Left lung (tissue), 10 donors: ENCODE measurements around the gene GTF2IRD1. TPM values are rescaled to one million over a fixed set of nuclear protein-coding genes. Genes with fewer than 3 reads are reported as not detected.
"Not testable (repeated sequence)": the region's sequence is repeated elsewhere in the genome, so short reads cannot be mapped to it uniquely, and the experiment has no call there.

ENCODE experiments used
- ATAC-seq: fragments of 200-7000 bp; cut with Tn5 transposase; one replicate; pipeline ENCODE4 v1.9.1; 2020; ENCODE audit warnings: moderate library complexity
- DNase-seq, 4 donors: peaks; one replicate each; pipeline ENCODE4 v3.0.0-alpha.2; 2013 to 2020
- H3K27ac ChIP-seq, 2 donors: fragments of 200-600 bp; sonication (generic) in 1 of 2; one replicate each; pipeline versions ENCODE4 v1.5.0 to v1.8.0; 2020 to 2021
- H3K27me3 ChIP-seq, 2 donors: fragments of 200-600 bp; sonication (generic) in 1 of 2; one replicate each; pipeline versions ENCODE4 v1.5.0 to v1.8.0; 2020 to 2021
- H3K36me3 ChIP-seq, 2 donors: fragments of 200-600 bp; sonication (generic) in 1 of 2; one replicate each; pipeline versions ENCODE4 v1.5.0 to v1.8.0; 2020 to 2021
- H3K4me1 ChIP-seq, 2 donors: fragments of 200-600 bp; one replicate each; pipeline ENCODE4 v1.8.0; 2021
- H3K4me3 ChIP-seq, 2 donors: fragments of 200-600 bp; sonication (generic) in 1 of 2; one replicate each; pipeline versions ENCODE4 v1.5.0 to v1.8.0; 2020 to 2021; ENCODE audit warnings: mild to moderate bottlenecking in 1 of 2
- H3K9me3 ChIP-seq, 2 donors: fragments of 200-600 bp; sonication (generic) in 1 of 2; one replicate each; pipeline versions ENCODE4 v1.5.0 to v1.8.0; 2020 to 2021
- intact Hi-C, 2 donors: fragments of 100-400 bp; cut with DNase I; formaldehyde crosslinking; loops; one replicate each; pipeline versions ENCODE4 v1.11.2 to v1.14.2; 2022
- polyA plus RNA-seq, 6 donors: library from polyadenylated mRNA; unstranded; fragments of 120-200 nt; gene quantifications; one replicate each; pipeline ENCODE4 v1.2.1, GENCODE V29; 2013; ENCODE audit not compliant: insufficient read length in 6 of 6
- total RNA-seq, 2 donors: library from RNA; stranded (reverse); fragmentation: NEBNext Ultra II Directional; extraction: Animal tissue kit (Norgen Biotek cat#: 25700); gene quantifications; one replicate each; pipeline ENCODE4 v1.2.1, GENCODE V29; 2021
- TF ChIP-seq, protein P1 (sequence below), 2 donors: fragments of 200-600 bp; sonication (generic) in 1 of 2; IDR thresholded peaks; one replicate each; pipeline versions ENCODE4 v1.5.0 to v1.8.0; 2021; ENCODE audit warnings: antibody characterized with exemption in 2 of 2
- donor health status: DM: no; HTN: yes; CAD: no.
- donor health status: DM: no; HTN: no; CAD: no.

Gene GTF2IRD1
- total and polyA plus RNA-seq, 8 donors = 20.8 to 40.2 (median 33.9) TPM

DNA sequence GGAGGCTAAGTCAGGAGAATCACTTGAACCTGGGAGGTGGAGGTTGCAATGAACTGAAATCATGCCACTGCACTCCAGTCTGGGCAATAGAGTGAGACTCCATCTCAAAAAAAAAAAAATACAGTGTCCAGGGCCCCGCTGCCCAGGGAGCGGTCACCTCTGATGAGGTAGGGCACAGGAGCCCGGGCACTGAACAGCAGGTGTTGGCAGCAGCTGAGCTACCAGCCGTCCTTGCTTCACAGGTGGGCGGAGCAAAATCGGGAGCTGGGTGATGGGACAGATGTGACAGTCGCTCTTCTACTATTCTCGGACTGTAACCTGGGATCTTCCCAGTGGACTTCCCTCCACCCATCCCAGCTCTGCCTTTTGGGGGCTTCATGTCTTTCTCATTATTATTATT lies 49.4 kb downstream of the GTF2IRD1 start:
- TF ChIP-seq, protein P1, sequence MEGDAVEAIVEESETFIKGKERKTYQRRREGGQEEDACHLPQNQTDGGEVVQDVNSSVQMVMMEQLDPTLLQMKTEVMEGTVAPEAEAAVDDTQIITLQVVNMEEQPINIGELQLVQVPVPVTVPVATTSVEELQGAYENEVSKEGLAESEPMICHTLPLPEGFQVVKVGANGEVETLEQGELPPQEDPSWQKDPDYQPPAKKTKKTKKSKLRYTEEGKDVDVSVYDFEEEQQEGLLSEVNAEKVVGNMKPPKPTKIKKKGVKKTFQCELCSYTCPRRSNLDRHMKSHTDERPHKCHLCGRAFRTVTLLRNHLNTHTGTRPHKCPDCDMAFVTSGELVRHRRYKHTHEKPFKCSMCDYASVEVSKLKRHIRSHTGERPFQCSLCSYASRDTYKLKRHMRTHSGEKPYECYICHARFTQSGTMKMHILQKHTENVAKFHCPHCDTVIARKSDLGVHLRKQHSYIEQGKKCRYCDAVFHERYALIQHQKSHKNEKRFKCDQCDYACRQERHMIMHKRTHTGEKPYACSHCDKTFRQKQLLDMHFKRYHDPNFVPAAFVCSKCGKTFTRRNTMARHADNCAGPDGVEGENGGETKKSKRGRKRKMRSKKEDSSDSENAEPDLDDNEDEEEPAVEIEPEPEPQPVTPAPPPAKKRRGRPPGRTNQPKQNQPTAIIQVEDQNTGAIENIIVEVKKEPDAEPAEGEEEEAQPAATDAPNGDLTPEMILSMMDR (IDR thresholded peaks at IDR 0.05) = no peak
- intact Hi-C loops = no loop called here
- Histone ChIP-seq H3K4me3 (no peak overlapping the region), H3K27ac (no peak overlapping the region), H3K9me3 (no peaks in the 10 kb centered on the region), H3K27me3 (no peaks in the 10 kb centered on the region), H3K4me1 (no peaks in the 10 kb centered on the region), H3K36me3 (no peaks in the 10 kb centered on the region)
- ATAC-seq = no peak
- DNase-seq = no peak

- intact Hi-C loops = no loop called here
- ATAC-seq (no peak), DNase-seq (no peak)
- Histone ChIP-seq H3K27ac (no peak overlapping the region), H3K36me3 (no peaks in the 10 kb centered on the region), H3K27me3 (no peaks in the 10 kb centered on the region), H3K4me1 (no peaks in the 10 kb centered on the region), H3K9me3 (no peaks in the 10 kb centered on the region), H3K4me3 (no peak overlapping the region)
- TF ChIP-seq, protein P1 (IDR thresholded peaks at IDR 0.05) = no peak
Observed at GRCh38 chr7:74503943-74504342, 50.2 kb downstream of the GTF2IRD1 start.

DNA sequence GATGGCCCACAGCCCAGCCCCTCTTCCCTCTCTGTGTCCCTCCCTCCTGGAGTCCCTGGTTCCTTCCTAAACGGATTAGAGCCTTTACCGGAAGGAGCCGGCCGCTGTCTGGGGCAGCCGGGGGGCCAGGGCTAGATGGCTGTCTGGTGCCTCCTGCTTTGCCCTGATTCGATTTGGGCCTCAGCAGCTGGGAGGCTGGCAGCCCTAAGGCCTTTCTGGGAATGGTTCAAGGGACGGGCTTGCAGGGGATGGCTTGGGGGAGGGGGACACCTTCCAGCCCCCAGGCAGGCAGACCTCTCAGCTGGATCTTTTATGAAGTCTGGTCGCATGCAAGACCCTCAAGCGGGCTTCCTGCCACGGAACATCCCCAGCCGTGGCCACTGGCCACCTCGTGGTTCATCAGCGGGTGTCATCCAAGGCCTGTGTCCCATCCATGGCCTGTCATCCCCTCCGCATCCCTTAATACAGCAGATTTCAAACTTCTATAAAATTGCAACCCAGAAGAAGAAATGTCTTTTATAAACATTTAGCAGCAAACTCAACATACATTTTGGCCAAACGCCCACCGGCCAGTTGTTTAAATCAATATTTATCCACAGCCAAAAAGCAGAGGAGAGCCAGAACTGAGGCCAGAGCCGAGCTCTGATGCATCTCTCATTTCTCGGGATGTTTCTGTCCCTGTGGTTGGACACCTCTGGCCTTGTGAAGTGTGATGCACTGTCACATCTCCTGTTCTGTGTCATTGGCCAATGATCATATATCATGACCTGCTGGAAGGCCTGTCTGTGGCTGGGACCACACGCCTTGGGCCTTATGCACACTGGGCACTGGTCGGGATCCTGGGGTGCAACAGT lies 52.0 kb downstream of the GTF2IRD1 start:
- Histone ChIP-seq H3K27me3 (no peaks in the 10 kb centered on the region), H3K36me3 (no peaks in the 10 kb centered on the region), H3K4me1 (no peaks in the 10 kb centered on the region), H3K9me3 (no peaks in the 10 kb centered on the region), H3K27ac (no peak overlapping the region), H3K4me3 (no peak overlapping the region)
- DNase-seq (peak in 2 of 4 donors; percentile 76 to 82), ATAC-seq (no peak)
- intact Hi-C loops = no loop called here
- TF ChIP-seq, protein P1 (IDR thresholded peaks at IDR 0.05) = no peak

GRCh38 chr7:74506325-74506724 lies 52.6 kb downstream of the GTF2IRD1 start:
- TF ChIP-seq, protein P1 (IDR thresholded peaks at IDR 0.05) = no peak
- Histone ChIP-seq H3K27ac (no peak overlapping the region), H3K9me3 (no peaks in the 10 kb centered on the region), H3K4me1 (no peaks in the 10 kb centered on the region), H3K36me3 (peaks cover 0 to 4% of the 10 kb centered on the region in 2 donors), H3K4me3 (no peak overlapping the region), H3K27me3 (no peaks in the 10 kb centered on the region)
- intact Hi-C loops = no loop called here
- DNase-seq (no peak), ATAC-seq (no peak)

DNA sequence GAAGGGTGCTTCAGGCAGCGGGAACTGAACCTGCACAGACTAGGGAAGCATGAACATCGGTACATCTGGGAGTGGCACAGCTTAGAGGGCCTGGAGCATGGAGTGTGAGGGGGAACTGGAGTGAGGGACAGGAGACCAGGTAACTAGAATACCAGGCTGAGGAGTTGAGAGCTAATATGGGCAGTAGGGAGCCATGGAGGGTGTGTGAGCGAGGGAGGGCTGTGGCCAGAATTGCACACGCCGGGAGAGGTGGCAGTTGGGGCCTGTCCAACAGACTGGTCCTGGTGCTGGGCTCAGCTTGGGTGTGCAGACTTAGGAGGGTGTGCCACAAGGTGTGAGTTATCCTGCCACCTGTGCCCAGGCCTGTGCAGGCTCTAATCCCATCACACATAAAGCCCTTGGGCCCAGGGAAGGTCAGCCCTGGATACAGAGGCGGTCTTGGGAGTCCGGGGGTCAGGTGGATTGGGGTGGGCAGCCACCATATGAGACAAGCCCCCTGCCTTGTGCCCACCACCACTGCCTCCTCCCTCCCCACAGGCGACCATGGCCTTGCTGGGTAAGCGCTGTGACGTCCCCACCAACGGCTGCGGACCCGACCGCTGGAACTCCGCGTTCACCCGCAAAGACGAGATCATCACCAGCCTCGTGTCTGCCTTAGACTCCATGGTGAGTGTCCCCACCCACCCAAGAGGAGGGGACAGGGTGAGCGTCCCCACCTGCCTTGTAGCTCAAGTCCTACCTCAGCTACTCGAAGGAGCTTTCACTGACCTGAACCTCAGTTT lies 54.0 kb downstream of the GTF2IRD1 start:
- no peak overlapping the region for H3K4me3 ChIP-seq
- peaks cover 0 to 17% of the 10 kb centered on the region in 2 donors for H3K36me3 ChIP-seq
- no peaks in the 10 kb centered on the region for H3K4me1 ChIP-seq
- no peaks in the 10 kb centered on the region for H3K27me3 ChIP-seq
- intact Hi-C loops = no loop called here
- ATAC-seq (no peak), DNase-seq (no peak)
- TF ChIP-seq, protein P1 (IDR thresholded peaks at IDR 0.05) = no peak
- no peaks in the 10 kb centered on the region for H3K9me3 ChIP-seq
- H3K27ac ChIP-seq = no peak overlapping the region

DNA sequence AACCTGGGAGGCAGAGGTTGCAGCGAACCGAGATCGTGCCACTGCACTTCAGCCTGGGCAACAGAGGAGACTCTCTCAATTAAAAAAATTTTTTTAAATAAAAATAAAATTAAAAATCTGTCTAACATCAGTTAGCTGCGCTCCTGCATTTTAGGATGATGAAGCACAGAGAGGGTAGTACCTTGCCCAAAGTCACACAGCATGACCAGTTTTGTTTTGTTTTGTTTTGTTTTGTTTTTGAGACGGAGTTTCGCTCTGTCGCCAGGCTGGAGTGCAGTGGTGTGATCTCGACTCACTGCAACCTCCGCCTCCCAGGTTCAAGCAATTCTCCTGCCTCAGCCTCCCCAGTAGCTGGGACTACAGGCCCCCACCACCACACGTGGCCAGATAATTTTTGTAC lies 55.7 kb downstream of the GTF2IRD1 start:
- H3K36me3 ChIP-seq = peaks cover 0 to 30% of the 10 kb centered on the region in 2 donors
- ATAC-seq, intact Hi-C loops: not testable (repeated sequence)

More for the DNA sequence above, 55.7 kb downstream of the GTF2IRD1 start:
- H3K27me3 ChIP-seq, DNase-seq, H3K4me3 ChIP-seq, H3K27ac ChIP-seq, H3K9me3 ChIP-seq, H3K4me1 ChIP-seq: not testable (repeated sequence)
